Measurements from ENCODE around the gene ARID2. TPM values are rescaled to one million over a fixed set of nuclear protein-coding genes. Genes with fewer than 3 reads are reported as not detected.

Gene ARID2
- total RNA-seq, 1 experiment from 2014 or later = 21.9 TPM

DNA sequence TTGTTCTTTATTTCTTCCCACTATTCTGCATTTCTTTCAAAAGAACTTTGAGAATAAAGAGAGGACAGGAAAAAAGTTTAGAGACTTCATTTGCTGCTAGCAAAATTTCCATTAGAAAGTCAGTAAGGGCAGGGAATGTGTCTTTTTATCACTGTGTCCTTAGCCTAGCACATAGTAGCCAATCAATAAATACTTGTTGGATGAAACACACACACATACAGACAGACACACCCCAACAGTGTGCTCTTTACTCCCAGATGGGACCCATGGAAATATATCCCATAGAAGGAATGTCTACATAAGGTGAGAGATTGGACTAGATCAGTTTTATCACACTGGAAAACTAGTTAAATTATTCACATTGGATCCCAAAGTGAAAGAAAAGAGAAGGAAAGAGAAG, 21.1 kb upstream of the ARID2 start:
- no TSS peak for BruUV-seq (replicated peaks)
- H3K27ac Mint-ChIP-seq (ENCODE audit: low read depth, unreplicated experiment) = no peak overlapping the region
- no peaks in the 10 kb centered on the region for H3K27me3 Mint-ChIP-seq (ENCODE audit: insufficient read depth, unreplicated experiment)
- intact Hi-C loops (cut with micrococcal nuclease) = no loop called here
- H3K4me3 Mint-ChIP-seq (ENCODE audit: unreplicated experiment) = no peak overlapping the region
- no peak for DNase-seq (ENCODE audit: unreplicated experiment)
- no peaks in the 10 kb centered on the region for H3K9me3 Mint-ChIP-seq (ENCODE audit: unreplicated experiment)
- H3K4me1 Mint-ChIP-seq (ENCODE audit: insufficient read depth, unreplicated experiment) = peaks cover 5% of the 10 kb centered on the region
- no peaks in the 10 kb centered on the region for H3K36me3 Mint-ChIP-seq (ENCODE audit: insufficient read depth, unreplicated experiment)
- ChIA-PET POLR2A (interaction anchor here (3.4 kb wide), 1 partner anchor 19 kb away, joined by 9 read pairs; no protein-coding TSS in a partner anchor), CTCF (interaction anchor here (0.8 to 1.3 kb wide), 4 partner anchors 14 to 317 kb away, joined by 3 to 4 read pairs (median 4); no protein-coding TSS in a partner anchor)
- TF ChIP-seq, protein P1, sequence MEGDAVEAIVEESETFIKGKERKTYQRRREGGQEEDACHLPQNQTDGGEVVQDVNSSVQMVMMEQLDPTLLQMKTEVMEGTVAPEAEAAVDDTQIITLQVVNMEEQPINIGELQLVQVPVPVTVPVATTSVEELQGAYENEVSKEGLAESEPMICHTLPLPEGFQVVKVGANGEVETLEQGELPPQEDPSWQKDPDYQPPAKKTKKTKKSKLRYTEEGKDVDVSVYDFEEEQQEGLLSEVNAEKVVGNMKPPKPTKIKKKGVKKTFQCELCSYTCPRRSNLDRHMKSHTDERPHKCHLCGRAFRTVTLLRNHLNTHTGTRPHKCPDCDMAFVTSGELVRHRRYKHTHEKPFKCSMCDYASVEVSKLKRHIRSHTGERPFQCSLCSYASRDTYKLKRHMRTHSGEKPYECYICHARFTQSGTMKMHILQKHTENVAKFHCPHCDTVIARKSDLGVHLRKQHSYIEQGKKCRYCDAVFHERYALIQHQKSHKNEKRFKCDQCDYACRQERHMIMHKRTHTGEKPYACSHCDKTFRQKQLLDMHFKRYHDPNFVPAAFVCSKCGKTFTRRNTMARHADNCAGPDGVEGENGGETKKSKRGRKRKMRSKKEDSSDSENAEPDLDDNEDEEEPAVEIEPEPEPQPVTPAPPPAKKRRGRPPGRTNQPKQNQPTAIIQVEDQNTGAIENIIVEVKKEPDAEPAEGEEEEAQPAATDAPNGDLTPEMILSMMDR (IDR thresholded peaks at IDR 0.05; ENCODE audit: unreplicated experiment) = no peak

DNA sequence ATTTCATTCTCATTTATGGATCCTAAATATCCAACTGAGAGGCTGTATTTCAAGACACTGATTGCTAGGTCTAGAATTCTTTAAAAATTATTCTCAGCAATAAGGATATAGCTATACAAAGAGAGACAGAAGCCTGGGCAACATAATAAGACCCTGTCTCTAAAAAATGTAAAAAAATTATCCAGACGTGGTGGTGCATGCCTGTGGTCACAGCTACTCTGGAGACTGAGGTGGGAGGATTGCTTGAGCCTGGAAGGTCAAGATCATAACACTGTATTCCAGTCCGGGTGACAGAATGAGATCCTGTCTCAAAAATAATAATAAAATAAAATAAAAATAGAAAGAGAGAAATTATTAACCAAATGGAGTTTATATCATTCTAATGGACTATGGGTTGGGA, 20.6 kb upstream of the ARID2 start:
- intact Hi-C loops (cut with micrococcal nuclease) = no loop called here
- Mint-ChIP-seq H3K9me3 (ENCODE audit: unreplicated experiment) (no peaks in the 10 kb centered on the region), H3K36me3 (ENCODE audit: insufficient read depth, unreplicated experiment) (no peaks in the 10 kb centered on the region), H3K4me3 (ENCODE audit: unreplicated experiment) (no peak overlapping the region), H3K4me1 (ENCODE audit: insufficient read depth, unreplicated experiment) (peaks cover 5% of the 10 kb centered on the region), H3K27ac (ENCODE audit: low read depth, unreplicated experiment) (no peak overlapping the region), H3K27me3 (ENCODE audit: insufficient read depth, unreplicated experiment) (no peaks in the 10 kb centered on the region)
- no peak for DNase-seq (ENCODE audit: unreplicated experiment)
- TF ChIP-seq, protein P1 (IDR thresholded peaks at IDR 0.05; ENCODE audit: unreplicated experiment) = no peak
- POLR2A ChIA-PET = interaction anchor here (0.8 to 3.4 kb wide), 2 partner anchors 10 to 18 kb away, joined by 3 to 9 read pairs; no protein-coding TSS in a partner anchor
- no TSS peak for BruUV-seq (replicated peaks)
- CTCF ChIA-PET = interaction anchor here (0.8 to 0.9 kb wide), 2 partner anchors 14 to 317 kb away, joined by 4 read pairs; no protein-coding TSS in a partner anchor

DNA sequence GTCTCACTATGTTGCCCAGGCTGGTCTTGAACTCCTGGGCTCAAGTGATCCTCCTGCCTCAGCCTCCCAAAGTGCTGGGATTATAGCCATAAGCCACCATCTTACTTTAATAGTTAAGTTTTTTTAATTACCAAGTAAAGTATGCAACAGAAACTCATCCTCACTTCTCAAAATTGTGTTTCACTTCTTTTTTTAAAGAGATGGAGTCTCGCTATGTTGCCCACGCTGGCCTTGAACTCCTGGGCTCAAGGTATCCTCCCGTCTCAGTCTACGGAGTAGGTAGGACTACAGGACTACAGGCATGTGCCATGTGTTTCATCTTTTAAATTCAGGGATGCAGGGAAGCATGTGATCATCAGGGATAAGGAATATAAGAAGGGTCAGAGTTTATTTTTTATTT, 17.2 kb upstream of the ARID2 start:
- BruUV-seq (replicated peaks) = no TSS peak
- no peaks in the 10 kb centered on the region for H3K9me3 Mint-ChIP-seq (ENCODE audit: unreplicated experiment)
- H3K4me3 Mint-ChIP-seq (ENCODE audit: unreplicated experiment) = no peak overlapping the region
- TF ChIP-seq, protein P1 (IDR thresholded peaks at IDR 0.05; ENCODE audit: unreplicated experiment) = no peak
- no peak for DNase-seq (ENCODE audit: unreplicated experiment)
- no peaks in the 10 kb centered on the region for H3K36me3 Mint-ChIP-seq (ENCODE audit: insufficient read depth, unreplicated experiment)
- POLR2A ChIA-PET = no interaction called here
- H3K27me3 Mint-ChIP-seq (ENCODE audit: insufficient read depth, unreplicated experiment) = no peaks in the 10 kb centered on the region
- intact Hi-C loops (cut with micrococcal nuclease) = no loop called here
- H3K27ac Mint-ChIP-seq (ENCODE audit: low read depth, unreplicated experiment) = no peak overlapping the region
- H3K4me1 Mint-ChIP-seq (ENCODE audit: insufficient read depth, unreplicated experiment) = peaks cover 5% of the 10 kb centered on the region
- CTCF ChIA-PET = no interaction called here

DNA sequence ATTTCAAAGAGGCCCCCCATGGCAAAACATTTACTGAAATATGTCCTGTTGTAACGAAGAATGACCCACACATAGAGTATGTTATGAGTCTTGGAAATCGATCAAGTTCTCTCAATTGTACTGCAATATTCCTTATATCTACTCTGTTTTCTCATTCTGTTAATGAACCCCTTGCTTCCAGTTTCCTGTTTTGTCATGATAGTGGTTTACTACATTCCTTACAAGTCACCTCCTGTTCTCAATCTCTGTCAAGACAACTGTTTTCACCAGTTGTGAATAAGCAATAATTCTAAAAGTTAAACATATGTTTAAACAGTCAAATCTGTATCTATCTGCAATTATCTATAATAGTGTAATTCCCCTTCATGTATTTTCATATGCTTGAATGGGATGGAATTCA, 16.4 kb upstream of the ARID2 start:
- DNase-seq (ENCODE audit: unreplicated experiment) = no peak
- Mint-ChIP-seq H3K27ac (ENCODE audit: low read depth, unreplicated experiment) (no peak overlapping the region), H3K36me3 (ENCODE audit: insufficient read depth, unreplicated experiment) (no peaks in the 10 kb centered on the region), H3K27me3 (ENCODE audit: insufficient read depth, unreplicated experiment) (no peaks in the 10 kb centered on the region), H3K9me3 (ENCODE audit: unreplicated experiment) (no peaks in the 10 kb centered on the region), H3K4me3 (ENCODE audit: unreplicated experiment) (no peak overlapping the region), H3K4me1 (ENCODE audit: insufficient read depth, unreplicated experiment) (peaks cover 5% of the 10 kb centered on the region)
- TF ChIP-seq, protein P1 (IDR thresholded peaks at IDR 0.05; ENCODE audit: unreplicated experiment) = no peak
- intact Hi-C loops (cut with micrococcal nuclease) = no loop called here
- CTCF ChIA-PET = no interaction called here
- POLR2A ChIA-PET = no interaction called here
- no TSS peak for BruUV-seq (replicated peaks)

Measured in MCF 10A (cell line).